GM18519 (cell line): ENCODE measurements around the gene C2CD3.
"Not testable (repeated sequence)": the region's sequence is repeated elsewhere in the genome, so short reads cannot be mapped to it uniquely, and the experiment has no call there.

Experiments
- ATAC-seq: cut with Tn5 transposase; IDR thresholded peaks from one replicate; pipeline ENCODE4 v1.9.1; 2021; ENCODE audit warnings: mild to moderate bottlenecking, moderate library complexity; ENCODE audit not compliant: unreplicated experiment, low FRiP score

The C2CD3 gene

DNA sequence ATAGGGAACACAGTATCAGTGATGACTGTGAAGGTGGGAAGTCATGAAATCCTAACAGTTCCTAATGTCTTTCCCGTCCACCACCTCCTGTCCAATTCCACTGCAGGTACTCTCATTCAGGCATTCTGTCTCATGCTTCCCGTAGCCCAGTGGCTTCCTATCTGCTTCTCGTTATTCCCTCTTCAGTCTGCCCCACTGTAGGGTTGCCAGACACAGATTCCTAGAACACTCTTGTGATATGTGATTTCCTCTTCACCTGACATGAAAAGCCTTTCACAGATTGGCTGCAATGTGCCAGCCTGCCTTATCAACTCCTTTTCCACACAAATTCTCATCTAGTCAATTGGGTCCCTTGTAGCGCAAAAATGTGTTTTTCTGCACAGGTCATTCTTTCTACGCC, 49.0 kb downstream of the C2CD3 start:
- ATAC-seq: no peak

DNA sequence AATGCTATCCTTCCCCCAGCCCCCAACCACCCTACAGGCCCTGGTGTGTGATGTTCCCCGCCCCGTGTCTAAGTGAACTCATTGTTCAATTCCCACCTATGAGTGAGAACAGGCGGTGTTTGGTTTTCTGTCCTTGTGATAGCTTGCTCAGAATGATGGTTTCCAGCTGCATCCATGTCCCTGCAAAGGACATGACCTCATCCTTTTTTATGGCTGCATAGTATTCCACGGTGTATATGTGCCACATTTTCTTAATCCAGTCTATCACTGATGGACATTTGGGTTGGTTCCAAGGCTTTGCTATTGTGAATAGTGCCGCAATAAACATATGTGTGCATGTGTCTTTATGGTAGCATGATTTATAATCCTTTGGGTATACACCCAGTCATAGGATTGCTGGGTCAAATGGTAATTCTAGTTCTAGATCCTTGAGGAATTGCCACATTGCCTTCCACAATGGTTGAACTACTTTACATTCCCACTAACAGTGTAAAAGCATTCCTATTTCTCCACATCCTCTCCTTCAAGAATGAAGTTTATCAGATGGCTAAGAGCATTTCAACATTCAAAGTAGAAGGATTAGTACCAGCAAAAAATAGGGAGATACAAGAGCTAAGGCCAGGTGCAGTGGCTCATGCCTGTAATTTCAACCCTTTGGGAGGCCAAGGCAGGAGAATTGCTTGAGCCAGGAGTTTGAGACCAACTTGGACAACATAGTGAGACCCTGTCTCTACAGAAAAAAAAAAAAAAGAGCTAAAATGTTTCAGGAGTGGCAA, 50.4 kb downstream of the C2CD3 start:
- not testable (repeated sequence) for ATAC-seq

DNA sequence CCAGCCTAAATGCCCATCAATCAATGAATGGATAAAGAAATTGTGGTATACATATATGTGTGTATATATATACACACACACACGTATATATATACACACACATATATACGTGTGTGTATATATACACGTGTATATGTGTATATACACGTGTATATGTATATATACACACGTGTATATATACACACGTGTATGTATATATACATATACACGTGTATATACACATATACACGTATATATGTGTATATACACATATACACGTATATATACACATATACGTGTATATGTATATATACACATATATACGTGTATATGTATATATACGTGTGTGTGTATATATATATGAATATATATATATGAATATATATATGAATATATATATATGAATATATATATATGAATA, 54.1 kb downstream of the C2CD3 start:
- ATAC-seq: no peak

DNA sequence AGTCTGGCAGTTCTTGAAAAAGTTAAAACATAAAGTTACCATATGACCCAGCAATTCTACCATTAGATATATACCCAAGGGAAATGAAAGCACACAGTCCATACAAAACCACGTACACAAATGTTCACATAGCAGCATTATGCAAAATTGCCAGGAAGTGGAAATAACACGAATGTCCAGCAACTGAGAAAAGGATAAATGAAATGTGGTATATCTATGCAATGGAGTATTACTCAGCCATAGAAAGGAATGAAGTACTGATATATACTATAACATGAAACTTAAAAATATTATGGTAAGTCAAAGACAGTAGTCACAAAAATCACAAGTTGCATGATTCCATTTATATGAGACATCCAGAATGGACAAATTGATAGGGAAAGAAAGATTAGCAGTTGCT, 57.9 kb downstream of the C2CD3 start:
- ATAC-seq: no peak

DNA sequence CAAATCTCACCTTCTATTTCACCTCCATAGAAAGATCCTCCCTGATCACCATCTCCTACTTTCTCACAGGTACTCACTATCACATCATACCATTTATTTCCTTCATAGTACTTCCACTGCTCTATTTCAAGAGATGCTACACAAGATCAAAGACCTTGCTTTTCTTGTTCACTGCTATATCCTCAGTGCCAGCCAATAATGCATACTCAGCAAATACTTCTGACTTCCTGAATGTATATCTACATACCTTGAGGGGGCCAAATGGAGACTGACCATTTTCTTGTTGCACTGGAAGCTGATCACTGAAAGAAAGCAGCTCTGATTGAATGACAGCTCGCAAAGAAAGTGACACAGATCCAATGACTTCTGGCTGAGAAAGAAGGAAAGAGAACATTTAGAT, 64.7 kb downstream of the C2CD3 start:
- ATAC-seq: no peak

DNA sequence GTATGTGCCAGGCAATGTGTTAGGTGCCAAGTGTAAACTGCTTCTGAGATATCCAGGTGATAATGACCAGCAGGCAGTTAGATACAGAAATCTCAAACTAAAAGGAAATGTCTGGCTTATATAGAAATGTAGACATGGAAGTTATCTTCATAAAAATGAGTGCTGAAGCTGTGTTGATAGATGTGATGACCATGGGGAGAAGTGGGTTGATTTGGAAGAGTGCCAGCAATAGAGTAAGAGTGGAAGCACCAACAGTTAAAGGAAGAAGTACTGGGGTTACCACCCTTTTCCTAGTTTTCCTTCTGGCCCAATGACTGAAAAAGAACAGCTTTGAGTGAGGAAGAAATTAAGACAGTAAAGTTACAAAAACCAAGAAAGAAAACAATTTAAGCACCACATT, 68.5 kb downstream of the C2CD3 start:
- ATAC-seq: no peak

DNA sequence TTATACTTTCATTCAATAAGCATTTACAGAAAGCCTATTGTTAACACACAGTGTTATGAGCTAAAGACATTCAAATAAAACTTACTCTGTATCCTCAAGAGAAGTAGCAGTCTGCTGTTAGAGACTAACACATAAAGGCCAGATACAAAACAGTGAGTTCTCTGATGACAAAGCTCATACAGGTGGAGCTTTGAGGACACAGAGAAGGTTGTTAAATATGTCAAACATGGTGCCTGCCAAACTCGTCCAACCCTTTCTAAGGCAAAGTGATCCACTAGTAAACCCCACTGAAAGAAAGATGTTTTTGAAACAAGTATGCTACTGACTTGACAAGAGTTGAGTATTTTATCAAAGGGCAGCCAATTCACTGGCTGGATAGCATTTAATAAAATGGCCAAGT, 70.1 kb downstream of the C2CD3 start:
- ATAC-seq: no peak

DNA sequence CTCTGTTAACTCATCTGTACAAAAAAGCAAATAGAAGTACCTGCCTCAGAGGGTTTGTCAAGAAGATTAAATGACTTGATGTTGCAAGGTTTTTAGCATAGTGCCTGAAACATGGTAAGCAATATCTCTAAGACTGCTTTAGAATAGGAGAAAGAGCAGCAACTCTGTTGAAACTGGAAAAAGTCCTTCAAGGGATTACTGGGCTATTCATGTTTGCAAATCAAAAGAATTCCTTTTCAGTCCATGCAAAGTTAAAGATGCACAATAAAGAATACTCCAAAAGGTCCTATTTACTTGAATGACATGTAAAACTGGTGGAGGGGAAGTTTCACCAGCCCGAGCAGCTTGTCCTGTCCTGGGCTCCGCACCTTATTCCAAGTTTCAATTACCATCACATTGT, 70.6 kb downstream of the C2CD3 start:
- no peak for ATAC-seq

DNA sequence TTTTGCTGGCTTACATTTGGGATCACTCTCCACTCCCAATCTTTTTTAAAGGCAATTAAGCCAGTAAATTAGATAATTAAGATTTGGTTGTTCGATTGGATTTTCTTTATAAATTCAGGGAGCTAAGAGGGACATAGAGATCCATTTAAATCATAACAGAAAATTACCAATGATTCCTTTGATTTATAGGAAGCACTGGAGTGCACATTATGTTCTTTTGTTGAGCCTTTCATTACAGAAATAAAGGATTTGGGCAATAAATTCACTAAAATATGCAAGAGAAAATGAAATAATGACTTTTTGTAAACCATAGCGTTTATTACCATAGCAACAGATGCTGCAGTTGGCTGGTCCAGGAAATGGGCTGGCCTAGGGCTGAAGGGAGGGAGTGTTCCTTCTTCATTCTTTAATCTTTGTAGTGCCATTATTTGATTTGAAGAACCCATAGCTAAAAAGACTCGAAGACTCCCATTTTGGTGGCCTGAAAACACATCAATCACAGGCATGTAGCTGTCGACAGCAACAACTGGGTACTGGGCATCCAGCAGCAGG, 73.0 kb downstream of the C2CD3 start:
- no peak for ATAC-seq

DNA sequence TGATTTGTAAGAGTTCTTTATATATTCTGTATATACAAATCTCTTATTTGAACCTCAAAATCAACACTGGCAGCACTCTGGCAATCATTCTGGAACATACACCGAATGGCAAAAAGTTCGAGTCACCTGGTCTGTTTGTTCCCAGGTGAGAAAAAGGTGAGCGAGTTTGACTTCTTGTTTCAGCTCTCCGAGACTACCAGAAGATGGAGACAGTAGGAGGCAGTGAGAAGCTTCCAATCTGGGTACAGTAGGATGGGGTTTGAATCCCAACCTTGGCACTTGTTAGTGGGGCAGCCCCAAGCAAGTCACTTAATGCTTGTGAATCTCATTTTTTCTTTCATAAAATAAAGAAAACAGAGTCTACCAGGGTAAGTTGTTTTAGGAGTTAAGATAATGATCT, 76.4 kb downstream of the C2CD3 start:
- ATAC-seq: no peak

DNA sequence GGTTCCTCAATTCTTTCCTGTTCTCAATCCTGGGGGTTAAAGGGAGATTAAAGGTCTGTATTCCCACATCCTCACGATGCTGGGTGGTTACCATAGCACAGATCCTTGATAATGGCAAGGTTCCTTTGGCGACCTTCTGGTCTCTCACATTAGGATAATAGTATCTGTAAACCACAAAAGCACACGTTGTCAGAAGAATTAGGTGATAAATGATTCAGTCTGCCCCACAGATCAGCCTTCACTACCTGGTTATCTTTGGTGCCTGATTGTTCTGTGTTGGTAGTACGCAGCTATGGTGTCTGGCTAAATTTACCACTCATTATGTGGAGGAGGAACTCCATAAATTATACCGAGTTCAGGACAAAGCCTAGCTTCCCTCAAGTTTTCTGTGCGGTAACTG, 78.4 kb downstream of the C2CD3 start:
- no peak for ATAC-seq

DNA sequence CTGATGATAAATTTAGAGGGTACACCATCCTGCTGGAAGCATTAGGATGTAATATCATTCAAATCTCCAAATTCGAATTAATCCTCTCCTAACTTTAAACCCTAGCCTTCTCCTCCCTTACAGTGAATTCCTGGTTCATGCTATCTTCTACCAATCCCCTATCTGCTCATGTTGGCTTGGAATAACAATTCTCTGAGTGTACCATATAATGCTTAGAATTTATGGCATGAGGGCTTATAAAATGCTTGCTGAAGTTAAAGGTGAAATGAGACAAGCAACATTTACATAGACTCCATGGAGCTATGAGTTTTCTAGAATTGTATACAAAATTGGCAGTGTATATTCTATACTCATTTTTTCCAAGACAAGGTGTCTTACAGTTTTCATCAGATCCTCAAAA, 79.3 kb downstream of the C2CD3 start:
- no peak for ATAC-seq

DNA sequence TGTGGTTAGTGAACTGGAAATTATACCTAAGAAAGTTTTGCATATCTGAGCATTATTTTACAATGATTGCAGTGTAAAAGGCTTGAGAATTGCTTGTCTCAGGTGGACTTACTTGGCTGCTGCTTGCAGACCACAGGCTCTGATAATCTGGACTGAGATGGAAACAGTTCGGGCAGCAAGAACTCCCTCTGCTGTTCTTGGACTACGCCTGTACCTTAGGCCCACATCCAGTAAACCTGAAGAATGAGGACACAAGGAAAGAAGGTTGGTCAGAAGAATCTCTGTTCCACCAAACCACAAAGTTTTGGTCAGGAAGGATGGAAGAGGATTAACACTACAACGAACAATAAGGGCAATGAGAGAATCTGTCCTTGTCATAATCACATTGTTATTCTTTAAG, 80.1 kb downstream of the C2CD3 start:
- ATAC-seq: no peak

DNA sequence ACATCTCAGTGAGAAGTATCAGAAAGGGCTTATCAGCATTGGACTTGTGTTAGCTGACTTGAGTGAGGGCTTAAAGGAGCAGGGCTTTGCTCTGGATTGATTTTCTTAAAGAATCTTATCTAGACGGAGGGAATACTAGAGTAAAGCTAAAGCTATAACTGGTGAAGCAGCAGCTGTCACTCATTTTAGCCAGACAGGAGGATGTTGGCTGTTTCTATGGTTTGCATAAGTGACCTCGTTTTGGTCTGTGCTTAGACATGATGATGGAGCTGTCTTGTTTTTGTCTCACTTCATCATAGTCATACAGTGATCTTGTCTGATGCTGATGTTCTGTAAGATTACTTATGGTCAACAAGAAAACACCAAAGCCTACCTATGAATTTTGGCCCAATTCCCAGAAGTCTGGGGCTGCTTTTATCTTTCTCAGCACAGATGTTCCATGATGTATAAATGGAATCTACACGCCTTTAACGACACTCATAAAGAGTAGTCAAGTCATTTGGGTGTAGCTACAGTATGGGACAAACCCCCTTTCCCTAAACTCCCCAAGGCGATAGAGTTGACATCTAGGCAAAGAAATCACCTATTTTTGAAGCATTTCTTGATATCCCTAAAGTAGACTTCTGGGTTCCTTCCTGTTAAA, 84.4 kb downstream of the C2CD3 start:
- ATAC-seq: no peak

DNA sequence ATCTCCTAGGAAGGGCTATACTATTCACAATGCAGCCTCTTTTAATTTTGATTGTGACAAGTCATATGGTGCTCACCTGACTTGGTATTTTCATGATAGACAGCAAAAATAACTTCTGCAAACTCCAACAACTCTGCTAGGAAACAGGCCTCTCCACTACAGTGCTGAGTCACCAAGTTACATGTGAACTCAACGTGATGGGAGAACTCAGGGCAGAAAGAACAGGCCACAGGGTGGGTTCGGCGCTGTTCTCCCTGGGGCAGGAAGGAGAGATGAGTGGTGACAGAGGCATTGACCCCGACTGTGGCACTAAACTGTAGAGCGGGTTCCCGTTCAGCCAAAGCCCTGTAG, 85.3 kb downstream of the C2CD3 start:
- ATAC-seq: no peak

DNA sequence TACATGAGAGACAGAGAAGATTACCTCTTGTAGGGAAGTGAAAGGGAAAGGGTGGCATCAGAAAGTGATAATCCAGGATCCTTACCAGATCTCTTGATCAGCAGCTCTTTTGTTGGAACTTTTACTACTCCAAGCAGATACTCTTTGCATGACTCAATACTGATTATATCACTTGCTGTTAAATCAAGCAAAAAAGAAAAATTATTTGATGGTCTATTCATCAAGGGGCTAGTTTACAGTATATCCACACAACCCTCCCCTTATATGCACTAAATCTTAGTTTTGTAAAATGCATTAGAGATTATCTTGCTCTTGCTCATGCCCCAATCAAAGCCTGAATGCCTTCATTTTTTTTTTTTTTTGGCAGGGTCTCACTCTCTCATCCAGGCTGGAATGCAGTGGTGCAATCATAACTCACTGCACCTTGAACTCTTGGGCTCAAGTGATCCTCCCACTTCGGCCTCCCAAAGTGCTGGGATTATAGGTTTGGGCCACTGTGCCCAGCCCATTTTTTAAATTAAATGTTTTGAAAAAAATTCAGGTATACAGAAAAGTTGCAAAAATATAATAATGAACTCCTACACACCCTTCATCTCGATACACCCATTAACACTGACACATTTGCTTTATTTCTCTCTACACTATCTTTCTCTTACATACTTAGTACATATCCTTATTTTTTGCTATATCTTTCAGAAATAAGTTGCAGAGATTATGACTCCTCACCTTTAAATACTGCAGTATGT, 85.8 kb downstream of the C2CD3 start:
- ATAC-seq: no peak

DNA sequence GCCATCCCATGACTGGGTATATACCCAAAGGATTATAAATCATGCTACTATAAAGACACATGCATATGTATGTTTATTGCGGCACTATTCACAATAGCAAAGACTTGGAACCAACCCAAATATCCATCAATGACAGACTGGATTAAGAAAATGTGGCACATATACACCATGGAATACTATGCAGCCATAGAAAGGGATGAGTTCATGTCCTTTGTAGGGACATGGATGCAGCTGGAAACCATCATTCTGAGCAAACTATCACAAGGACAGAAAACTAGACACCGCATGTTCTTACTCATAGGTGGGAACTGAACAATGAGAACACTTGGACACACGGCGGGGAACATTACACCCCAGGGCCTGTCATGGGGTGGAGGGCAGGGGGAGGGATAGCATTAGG, 86.9 kb downstream of the C2CD3 start:
- not testable (repeated sequence) for ATAC-seq

DNA sequence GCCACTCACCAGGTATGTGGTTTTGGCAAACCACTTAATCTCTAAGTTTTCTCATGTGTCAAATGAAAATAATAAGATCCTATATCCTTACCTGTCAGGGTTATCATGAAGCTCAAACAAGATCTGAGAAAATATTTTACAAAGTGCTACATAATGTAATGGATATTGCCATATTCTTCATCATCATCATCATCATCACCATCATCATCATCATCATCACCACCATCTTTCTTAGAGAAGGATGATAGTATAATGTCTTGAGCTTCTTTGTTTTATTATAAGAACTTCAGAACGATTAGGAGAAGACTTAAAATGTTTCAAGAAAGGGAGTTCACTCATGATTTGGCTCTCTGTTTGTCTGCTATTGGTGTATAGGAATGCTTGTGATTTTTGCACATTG, 89.4 kb downstream of the C2CD3 start:
- no peak for ATAC-seq

DNA sequence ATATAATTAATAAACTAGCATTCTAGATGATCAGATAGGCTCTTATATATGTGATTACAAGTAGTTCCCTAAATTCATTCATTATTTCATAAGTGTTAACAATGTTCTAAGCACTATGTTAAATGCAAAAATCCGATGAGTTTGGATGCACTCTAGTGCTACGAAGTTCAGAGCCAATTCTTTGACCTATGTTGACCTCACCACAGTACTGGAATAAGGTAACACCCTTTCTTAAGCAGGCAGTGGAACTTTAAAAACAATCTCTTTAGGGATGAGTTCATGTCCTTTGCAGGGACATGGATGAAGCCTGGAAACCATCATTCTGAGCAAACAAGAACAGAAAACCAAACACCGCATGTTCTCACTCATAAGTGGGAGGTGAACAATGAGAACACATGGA, 93.6 kb downstream of the C2CD3 start:
- ATAC-seq: no peak

DNA sequence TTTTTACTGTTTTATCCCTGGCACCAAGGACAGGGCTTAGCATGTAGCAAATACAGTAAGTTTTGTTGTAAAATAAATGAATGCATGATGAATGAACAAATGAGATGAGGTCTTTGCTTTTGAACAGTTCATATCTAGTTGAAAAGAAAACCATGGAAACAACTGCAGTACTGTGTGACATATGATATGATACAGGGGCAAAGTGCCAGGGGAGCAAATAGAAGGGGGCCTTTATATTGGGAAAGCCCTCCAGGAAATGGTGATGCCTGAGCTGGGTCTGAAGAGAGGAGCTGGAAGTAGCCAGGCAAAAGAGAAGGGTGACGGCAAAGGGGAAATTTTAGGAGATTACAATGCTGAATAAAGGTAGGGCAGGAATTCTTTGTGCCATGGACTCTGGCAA, 98.1 kb downstream of the C2CD3 start:
- no peak for ATAC-seq

DNA sequence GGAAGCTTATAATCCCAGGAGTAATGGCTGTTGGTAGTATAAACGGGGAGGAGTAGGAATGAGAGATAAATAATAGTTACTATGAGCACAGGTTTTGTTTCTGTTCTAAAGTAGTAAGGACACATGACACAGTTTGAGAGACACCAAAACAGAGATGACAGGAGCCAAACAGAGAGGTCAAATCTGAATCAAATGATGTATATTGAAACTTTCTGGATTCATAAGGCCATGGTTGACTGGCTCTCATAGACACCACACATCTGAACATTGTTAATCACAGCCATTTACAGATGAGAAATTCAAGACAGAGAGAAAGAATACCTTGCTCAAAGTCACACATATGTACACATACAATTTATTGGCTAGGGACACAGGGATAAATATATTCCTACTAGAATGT, 98.5 kb downstream of the C2CD3 start:
- no peak for ATAC-seq
